Measurements from ENCODE around the gene CD36.
A peak's percentile ranks its signal among the peaks of the same experiment; 100 is the strongest.

The CD36 gene

DNA sequence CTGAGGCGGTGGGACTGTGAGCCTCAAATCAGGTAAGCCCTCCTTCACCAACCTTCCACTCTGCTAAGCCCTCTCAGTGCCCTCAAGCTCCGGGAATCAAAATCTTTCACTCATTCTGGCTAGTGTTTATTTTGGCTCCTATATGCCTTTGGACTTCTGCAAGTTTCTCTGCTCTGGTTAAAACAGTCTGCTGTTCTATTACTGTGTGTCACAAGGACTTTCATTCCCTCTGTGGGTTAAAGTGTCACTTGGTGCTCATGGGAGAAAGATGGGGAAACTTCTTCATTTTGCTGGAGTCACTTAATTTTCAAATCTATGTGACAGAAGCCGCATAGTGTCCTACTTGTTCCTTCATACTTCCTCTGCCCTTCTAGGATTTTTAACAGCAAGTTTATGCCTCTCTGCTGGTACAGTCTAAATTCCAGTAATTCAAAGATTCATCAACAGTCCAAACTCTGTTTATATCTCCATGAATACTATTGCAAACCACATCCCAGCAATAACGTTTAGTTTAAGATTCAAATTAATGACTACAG, 61.3 kb downstream of the CD36 start:
- peak; percentile 64 for DNase-seq (ENCODE audit: low read depth, low spot score)

DNA sequence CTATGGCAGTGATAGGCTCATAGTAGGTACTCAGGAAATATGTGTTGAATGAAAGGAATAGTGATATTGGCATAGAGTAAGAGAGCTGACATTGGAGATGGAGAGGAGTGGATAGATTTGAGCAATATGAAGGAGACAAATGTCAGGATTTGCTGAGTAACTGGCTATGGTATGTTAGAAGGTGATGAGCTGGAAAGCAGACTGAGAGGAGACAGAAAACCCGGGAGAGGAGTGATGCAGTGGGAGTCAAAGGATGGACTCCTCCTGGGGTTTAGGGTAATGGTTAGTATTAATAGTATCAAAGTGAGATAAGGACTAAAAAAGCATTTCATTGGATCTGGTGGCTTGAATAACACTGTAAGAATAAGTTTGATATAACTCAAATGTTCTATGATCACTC, 64.8 kb downstream of the CD36 start:
- DNase-seq (ENCODE audit: low read depth, low spot score) = no peak

DNA sequence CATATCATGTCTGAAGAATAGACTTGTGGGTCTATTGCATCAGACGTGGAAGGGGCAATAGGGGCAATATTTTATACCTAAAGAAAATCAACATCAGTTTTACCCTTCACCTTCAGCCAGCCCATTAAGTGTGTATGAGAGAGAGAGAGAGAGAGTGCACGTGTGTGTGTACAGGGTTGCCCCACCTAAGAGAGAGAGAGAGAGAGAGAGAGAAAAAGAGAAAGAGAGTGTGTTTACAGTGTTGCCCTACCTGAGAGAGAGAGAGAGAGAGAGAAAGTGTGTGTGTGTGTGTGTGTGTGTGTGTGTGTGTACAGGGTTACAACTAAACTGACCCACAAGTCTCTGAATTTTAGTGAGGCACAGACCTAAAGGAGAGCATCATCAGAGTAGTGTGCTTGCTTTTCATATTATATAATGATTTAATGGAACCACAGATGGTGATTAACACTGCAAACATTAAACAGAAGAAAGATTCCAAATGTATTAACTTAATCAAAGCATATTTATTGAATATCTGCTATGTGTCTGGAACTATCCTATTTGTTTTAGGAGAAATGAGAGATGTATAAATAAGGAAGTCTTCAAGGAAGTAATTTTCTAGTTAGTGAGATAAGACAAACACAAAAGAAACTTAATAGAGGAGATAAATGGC, 66.8 kb downstream of the CD36 start:
- DNase-seq (ENCODE audit: low read depth, low spot score) = no peak

DNA sequence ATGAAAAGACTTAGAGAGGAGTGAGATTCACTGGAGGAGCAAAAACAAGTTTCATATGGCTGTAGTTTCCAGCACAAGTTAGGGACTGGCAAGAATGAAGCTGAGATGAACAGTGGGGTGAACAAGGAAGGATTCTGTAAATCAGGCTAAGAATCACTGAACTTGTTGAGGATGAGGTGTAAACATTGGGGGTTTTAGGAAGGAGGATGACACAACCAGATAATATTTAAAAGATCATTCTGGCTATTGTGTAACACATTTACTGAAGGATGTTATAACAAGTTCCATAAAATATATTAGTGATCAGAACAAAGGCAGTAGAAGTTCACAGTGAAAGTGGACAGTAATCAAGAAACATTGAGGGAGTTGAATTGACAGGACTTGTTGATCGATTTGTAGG, 68.9 kb downstream of the CD36 start:
- no peak for DNase-seq (ENCODE audit: low read depth, low spot score)

DNA sequence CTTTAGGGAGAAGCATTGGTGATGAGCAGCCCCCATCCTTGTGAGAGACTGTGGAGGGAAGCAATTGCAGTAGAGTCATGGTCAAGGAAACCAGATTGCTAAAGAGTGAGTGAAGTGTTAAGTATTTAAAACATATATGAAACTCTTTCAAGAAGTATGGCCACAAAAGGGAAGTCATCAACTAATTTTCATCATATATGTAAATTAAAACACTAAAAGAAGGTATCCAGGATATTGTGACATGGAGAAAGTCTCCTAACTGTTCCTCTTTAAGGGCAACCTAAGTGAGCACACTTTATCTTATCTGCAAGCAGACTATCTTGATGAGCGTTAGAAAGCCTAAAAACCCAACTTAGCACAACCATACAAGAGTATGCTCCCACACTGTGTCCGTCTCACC, 69.7 kb downstream of the CD36 start:
- no peak for DNase-seq (ENCODE audit: low read depth, low spot score)

DNA sequence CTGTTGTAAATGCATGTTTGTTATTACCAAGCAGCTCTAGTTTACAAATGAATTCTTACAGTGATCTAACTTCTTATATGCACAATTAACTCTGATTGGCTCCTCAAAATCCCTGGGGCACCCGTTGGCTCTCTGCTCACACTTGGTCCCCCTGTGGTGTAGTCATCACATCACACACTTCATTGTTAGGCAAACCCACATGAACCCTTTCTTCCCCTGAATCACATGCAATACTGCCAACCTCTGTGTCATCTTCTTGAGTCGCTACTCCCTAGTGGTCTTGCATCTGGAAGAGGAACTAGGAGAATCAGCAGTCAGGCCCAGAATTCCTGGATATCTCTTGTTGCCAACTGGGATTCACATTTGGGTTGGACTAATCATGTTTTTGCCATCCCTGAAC, 73.1 kb downstream of the CD36 start:
- no peak for DNase-seq (ENCODE audit: low read depth, low spot score)

DNA sequence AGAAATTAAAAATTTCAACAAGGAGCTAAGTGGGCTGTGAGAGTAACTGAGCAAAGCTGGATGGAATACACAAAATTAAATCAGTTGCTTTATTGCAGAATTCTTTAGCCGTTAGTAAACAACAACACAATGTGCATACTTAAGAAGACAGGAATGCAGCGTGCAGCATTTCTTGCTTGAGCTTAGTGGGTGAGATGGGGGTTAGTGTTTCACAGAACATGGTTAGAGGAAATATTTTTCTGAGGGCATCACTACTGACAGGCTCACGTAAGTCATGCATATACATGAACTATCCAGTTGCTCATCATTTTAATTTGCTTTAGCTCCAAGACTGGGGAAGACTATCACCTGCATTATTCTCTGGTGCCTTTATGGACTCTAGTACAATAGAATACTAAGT, 80.8 kb downstream of the CD36 start:
- DNase-seq (ENCODE audit: low read depth, low spot score) = peak; percentile 82

DNA sequence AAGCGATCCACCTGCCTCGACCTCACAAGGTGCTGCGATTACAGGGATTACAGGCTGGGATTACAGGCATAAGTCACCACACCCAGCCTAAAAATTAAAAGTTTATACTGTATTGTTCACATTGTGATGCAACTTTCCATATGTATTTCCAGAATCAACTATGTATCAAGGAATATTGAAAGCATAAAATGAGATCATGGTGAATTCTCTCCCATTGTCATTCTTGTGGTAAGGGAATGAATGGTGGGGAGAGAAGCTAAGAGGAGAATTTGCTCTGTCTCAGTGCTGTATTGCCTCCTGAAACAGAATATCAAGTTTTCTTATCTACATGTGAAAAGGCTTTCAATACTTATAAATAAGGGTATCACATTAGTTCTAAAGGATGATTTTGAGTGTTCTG, 81.7 kb downstream of the CD36 start:
- no peak for DNase-seq (ENCODE audit: low read depth, low spot score)

DNA sequence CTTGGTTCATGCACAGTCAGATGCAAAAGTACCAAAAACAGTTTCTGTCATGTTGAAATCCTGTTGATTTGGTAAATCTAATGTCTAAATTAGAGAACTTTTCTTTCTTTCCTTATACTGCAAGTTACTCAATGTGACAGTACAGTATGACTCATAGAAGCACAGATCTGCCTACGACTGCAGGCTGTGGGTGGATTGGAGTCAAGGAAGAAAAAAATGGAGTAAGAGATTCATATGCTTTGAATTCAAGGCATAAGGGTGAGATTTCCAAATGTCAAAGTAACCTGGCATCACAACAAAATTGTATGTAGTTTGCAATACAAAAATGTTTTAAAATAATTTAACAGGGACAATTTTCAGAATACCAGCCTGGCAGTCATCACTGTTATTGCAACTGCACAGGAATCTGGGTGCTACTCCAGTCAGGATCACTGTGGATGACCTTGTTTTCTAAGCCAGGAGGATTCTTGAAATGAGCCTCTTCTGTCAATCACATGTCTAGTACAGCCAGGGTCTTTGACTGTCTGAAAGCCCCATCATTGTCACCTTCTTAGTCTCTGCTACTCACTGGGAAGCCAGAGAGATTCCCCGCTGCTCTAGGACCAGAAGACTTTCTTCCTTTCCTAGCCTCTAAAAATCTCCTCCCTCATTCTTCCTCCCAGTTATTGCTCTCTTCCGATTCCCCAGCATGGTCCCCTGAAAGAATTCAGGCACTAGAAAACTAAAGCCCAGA, 83.6 kb downstream of the CD36 start:
- DNase-seq (ENCODE audit: low read depth, low spot score) = peak; percentile 74

DNA sequence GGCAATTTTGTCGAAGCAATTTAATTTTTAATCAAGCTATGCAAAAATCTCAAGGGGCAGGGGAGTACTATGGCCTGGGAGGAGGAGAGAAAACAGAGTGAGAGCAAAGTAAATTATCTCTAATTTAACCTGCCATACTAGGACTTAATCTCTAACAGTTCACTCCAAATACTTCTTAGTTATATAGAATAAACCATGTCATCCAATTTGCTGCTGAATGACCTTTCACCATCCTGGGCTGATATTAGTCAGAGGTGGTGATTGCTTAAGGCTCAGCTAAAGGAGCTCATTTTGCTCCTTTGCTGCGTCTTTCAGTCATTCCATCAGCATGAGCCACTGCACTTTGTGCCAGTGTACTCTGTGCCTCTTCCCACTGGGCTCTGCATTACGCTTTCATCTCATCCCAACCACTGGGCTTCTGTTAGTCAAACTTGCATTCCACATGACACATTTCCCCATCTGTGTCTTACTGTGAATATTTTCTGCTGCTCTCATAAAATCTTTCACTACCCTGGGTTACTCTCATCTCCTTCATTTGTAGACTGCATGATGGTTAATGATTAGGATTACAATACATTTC, 84.3 kb downstream of the CD36 start:
- DNase-seq (ENCODE audit: low read depth, low spot score) = peak; percentile 97

DNA sequence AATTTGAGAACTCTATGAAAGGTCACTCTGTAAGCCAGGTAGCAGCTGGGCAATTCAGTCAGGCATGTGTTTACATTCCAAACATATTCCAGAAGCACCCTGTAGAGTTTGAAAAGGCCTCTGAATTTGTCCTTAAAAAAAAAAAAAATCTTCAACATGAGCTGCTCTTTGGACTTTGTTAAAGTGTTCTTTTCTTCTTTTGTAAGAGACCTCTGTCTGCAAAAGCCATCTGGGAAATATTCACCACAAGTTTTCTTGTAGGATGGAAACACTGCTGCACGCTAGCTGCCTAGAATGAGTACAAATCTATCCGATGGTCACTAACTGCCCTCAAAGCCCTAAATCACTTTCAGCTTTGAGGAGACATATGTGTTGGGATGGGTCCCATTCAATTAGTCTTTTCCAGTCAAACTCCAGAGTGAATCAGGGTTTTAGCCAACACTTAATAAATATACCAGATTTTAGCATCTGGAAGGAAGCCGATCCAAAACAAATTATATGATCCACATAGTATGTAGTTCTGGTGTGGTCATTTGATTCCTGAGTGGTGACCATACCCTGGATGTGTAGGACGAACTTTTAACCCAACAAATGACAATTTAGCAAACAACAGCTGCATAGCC, 85.9 kb downstream of the CD36 start:
- peak; percentile 33 for DNase-seq (ENCODE audit: low read depth, low spot score)

DNA sequence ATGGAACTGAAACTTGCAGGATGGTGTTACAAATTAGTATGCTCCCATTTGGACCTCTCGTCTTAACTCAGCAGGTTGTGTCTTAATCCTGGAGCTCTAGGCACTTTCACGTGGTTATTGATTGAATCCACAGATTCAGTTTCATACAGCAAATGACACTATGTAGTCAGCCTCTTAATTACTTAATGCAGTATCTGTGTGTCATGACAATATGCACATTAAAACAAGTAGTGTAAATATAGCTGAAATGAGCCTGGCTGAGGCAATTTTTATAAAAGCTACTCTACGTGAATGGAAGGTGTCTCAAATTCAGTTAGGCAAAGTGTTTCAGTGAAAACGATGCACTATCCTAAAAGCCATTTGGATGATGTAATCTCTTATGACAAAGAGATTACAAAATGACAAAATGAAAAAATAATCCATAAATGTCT, 86.8 kb downstream of the CD36 start:
- no peak for DNase-seq (ENCODE audit: low read depth, low spot score)
